HPDE6-E6E7 (cell line): ENCODE results near the gene SNORC.
"Not testable (repeated sequence)": the region's sequence is repeated elsewhere in the genome, so short reads cannot be mapped to it uniquely, and the experiment has no call there.

Source experiments
- DNase-seq: peaks from one replicate; pipeline ENCODE4 v3.0.0; 2011; ENCODE audit warnings: missing footprints; ENCODE audit errors: extremely low spot score

The SNORC gene

DNA sequence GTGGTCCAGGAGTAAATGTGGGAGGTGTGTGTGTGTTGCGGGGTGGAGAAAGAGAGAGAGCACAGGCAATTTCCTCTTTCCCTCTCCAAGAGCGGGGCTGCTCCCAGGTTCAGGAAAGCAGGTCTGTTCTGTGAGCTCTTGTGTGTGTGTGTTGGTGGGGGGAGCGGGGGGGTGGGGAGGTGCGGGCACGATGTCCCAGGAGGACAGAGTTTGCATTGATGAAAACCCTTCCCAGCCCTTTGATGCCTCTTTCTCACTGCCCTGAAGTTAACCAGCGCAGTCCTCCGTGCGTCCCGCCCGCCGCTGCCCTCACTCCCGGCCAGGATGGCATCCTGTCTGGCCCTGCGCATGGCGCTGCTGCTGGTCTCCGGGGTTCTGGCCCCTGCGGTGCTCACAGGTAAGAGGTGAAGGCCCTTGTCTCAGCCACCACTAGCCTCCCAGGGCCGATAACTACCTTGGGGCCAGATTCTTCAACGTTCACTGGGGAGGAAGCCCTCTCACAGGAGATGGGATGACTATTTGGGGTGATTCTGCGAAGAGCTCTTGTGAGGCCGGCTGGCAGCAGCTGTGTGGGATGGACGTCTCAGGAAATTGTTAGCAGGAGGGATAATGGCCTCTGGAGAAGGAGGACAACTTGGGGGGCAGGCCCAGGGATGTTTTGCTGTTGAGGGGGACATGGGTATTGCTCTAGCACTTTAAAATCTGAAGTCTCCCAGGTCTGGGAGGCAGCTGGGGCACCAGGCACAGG, at the start of gene SNORC:
Gene SNORC (plus strand): TSS at position 247 of the 748 bp plus-strand sequence. CDS start 78 bp downstream, at position 325.
- no peak for DNase-seq

DNA sequence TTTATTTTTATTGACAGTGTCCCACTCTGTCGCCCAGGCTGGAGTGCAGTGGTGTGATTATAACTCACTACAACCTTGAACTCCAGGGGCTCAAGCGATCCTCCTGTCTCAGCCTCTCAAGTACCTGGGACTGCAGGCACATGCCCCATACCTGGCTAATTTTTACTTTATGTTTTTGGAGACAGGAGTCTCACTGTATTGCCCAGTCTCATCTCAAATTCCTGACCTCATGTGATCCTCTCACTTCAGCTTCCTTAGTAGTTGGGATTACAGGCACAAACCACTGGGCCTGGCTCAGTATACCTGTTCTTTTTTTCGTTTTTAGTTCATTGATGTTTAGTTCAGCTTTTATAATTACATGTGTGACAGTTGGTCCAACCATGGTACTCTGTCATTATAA, 40.1 kb upstream of the SNORC start:
- DNase-seq: no peak

DNA sequence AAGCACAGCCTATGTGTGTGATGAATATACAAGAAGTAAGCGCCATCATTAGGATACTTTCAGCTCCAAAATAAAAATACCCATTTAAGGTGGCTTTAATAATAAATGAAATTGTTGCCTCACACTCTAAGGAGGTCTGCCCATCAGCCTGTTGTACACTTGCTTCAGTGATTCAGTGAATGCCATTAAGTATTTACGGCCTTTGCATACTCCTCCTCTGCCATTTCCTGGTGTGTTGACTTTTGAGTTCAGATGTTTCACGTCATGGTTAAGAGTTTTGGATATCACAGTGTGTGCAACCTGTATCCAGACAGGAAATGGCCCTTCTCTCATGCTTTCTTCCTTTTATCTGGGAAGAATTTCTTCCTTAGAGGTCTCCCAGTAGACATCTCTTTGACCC, 38.6 kb upstream of the SNORC start:
- DNase-seq: no peak

DNA sequence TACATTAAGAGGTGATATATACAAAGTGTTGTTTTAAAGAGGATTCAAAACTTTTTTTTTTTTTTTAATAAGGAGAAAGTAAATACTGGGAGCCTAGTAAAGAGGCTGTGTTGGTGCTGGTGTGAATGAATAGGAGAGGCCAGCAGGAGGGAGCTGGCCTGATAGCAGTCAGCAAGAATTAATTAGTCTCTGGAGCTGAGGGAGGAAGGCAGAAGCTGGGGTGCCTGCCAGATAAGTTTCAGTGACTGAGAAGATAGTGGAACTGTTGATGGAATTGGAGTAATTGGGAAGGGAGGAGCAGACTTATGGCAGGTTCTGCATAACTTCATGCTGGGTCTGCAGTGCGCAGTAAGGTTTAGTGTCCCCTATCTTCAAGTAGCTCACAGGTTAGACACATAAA, 36.2 kb upstream of the SNORC start:
- no peak for DNase-seq

DNA sequence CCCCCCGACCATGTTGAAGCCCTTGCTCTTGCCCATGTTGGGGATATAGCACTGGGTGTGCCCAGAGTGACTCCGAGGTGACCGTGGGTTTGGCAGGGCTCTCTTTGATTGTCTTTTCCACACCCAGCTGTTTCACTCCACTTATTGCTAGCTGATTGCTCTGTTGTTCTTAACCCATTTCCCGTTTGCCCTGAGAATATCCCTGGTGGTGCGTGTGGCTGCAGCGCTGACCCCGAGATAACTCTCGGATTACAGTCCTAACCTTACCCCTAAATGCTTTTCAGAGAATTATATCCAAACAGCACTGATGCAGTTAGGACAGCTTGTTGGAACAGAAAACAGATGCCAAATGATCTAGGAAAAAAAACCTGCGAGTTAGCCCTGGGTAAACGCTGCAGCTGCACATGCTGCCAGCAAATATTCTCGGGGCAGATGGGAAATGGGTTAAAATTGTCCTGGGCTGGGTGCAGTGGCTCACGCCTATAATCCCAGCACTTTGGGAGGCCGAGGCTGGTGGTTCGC, 34.3 kb upstream of the SNORC start:
- DNase-seq: no peak

DNA sequence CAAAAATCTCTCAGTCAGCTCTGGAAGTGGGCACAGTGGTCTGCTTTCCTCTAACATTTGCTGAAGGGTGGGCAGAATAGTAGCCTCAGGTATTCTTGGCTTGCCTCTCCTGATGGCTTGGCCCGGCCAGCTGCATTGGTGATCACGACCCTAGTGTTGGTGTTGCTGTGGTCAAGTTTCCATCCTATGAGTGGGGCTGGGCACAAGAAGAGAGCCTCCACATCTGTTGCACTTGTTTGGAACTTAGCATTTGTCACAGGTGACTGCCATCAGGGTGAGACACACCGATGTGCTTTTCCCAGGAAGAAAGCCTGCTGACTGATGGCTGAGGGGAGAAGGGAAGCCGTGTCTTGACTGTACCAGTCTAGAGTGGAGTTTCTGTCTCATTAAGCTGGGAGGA, 33.1 kb upstream of the SNORC start:
- DNase-seq: no peak

DNA sequence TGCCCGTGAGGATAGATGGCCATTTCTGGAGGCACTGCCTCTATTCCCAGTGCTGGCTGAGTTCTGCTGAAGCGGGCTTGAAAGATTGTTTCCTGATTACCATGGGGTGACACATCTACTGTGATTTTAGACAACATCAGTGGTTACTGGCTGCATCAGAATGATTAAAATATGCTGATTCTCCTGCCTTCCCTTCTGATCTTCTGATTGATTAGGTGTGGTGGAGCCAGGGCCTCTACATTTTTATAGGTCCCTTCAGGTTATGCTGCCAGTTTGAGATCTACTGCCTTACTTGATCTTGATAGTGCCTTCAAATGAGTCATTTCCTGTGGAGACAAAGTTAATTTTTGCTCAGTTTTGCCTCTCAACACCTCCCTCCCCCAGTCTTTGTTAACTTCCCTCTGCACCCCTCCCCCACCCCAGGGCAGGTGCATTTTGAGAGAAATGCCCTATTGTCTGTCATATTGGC, 31.6 kb upstream of the SNORC start:
- peak; percentile 14 for DNase-seq

DNA sequence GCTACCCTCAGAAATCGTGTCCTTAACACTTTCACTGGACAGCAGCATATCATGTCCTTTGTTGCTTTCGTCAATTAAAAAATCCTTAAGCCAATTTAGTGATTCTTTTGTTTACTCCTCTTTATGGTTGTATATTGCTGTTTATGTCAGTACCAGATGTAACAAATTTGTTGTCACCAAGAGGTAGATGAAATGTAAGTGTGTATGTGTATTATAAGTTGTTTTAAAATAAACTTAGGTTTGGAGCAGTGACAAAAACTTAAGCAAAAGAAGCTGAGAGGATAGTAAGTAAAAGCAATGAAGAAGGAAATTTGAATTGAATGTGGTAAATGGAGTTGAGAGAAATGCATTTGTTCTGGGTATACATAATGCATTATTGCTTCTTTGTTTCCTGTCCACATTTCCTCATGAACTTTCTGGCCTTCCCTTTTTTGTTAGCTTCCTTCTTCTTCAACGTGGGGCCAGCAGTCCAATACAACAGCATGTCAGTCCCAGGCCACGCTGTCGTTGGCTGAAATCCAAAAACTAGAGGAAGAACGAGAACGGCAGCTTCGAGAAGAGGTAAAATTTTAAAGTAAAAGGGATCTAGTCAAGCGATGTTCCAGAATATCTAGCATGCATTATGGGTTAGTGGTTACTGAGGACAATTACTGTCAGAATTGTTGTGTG, 30.5 kb upstream of the SNORC start:
- DNase-seq: no peak

DNA sequence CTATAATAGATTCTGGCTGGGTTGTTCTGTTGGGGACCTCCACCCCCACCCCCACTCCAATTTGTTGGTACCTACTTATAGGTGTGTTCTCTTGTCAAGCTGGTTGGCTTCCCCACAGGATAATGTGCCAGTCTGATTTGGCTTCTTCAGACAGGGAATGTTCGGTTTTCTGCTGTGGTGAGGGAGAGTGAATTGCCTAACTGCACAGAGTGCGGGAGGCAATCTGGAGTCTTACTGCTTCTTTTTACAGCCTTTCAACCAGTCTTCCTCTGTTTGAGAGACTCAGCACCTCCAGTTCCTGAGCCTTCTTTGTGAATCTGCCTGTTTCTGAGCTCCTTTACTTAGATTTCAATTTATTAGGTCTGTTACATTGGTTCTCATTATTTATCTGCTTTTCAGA, 27.4 kb upstream of the SNORC start:
- no peak for DNase-seq

DNA sequence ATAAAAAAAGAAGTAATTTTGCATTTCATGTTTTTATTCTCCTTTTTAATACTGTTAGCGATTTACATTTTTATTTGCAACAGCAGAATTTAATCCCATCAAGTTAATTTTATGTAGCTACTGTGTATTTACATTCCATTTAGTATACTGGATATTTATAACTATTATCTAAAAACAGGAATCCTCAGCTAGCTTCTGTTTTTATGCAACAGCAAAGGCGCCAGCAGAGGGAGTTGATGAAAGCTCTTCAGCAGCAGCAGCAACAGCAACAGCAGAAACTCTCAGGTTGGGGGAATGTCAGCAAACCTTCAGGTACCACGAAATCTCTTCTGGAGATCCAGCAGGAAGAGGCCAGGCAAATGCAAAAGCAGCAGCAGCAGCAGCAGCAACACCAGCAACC, 26.2 kb upstream of the SNORC start:
- DNase-seq: no peak

DNA sequence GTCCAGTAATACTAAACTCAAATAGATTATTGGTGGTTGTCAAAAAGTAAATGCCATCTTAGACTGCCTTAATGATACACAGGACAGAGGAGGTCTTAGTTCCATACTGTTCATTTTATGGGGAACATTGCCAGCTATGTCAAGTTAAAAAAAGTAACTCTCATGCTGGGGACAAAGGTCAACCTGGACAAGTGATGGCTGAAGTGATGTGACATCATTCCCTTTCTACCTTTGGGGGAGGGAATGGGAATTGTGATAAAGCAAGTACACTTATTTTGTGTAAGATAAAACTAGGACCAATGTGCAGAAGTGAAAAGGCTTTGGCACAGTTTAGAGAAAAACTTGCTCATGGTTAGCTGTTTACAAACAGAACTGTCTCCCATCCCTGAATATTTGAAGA, 24.0 kb upstream of the SNORC start:
- DNase-seq: no peak

DNA sequence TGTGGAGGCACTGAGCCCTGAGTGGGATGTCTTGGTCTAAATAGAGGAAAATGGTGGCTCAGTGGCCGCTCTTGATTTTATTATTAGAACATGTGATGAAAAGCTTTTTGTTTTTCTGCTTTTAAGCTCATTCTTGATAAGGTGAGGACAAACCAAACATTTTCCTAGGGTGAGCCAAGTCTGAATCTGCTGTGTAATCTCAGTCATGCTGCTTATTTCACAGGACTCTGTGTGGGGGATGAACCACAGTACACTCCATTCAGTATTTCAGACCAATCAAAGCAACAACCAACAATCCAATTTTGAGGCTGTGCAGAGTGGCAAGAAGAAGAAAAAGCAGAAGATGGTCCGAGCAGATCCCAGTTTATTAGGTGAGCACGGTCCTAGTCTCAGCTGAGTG, 20.0 kb upstream of the SNORC start:
- DNase-seq: no peak

DNA sequence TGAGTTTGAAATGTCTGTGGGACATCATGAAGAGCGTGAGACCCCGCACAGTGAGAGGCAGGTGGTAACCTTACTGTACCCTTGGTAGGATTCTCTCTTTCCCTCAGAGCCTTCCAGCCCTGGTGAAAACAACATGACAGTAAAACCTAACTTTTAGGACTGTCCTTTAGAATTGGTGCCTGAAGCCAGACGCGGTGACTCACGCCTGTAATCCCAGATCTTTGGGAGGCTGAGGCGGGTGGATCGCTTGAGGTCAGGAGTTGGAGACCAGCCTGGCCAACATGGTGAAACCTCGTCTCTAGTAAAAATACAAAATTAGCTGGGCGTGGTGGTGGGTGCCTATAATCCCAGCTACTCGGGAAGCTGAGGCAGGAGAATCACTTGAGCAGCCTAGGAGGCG, 18.0 kb upstream of the SNORC start:
- DNase-seq: not testable (repeated sequence)

DNA sequence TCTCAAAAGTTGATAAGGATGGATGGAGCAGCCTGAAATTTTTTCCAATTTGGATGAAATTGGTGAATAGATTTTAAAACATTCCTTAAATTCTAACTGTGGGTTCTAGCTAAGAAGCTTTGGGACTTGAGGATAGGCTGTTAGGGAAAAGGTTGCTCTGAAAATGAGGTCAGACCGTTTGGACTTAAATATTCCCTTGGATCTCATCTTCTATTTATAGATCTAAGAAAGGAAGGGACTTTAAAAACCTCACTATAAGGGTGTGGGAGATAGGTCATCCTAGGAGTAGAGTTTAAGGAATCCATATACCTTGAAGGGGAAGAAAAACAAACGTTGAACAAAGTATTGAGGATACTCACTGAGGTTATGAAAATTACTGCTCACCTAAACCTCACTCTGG, 17.4 kb upstream of the SNORC start:
- DNase-seq: no peak

DNA sequence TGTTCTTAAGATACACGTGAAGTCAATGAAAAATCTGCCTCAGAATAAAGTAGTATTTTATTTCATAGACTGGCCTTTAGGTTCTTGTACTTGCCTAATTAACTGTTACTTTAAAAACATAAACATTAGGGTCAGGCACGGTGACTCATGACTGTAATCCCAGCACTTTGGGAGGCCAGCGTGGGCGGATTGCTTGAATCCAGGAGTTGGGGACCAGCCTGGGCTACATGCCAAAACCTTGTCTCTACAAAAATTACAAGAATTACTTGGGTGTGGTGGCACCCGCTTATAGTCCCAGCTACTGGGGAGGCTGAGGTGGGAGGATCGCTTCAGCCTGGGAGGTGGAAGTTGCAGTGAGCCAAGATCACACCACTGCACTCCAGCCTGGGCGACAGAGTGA, 16.0 kb upstream of the SNORC start:
- DNase-seq: no peak

DNA sequence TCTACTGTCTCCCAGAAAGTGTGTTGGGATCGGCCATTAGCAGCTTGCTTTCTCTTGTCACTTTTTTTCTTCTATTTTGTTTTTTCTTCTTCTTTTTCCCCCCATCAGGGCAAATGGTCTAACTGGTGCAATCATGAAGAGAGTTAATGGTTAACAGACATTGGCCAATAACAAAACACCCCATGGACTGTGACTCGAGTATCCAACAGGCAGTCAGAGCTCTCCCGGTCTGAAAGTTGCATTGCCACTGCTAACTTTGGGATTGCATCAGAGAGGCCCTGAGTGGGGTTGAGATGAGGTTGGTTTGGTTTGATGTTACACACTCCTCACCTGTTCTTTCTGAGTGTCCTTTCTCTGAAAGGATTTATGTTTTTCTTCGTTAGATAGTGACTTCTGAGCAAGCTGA, 12.9 kb upstream of the SNORC start:
- DNase-seq: no peak

DNA sequence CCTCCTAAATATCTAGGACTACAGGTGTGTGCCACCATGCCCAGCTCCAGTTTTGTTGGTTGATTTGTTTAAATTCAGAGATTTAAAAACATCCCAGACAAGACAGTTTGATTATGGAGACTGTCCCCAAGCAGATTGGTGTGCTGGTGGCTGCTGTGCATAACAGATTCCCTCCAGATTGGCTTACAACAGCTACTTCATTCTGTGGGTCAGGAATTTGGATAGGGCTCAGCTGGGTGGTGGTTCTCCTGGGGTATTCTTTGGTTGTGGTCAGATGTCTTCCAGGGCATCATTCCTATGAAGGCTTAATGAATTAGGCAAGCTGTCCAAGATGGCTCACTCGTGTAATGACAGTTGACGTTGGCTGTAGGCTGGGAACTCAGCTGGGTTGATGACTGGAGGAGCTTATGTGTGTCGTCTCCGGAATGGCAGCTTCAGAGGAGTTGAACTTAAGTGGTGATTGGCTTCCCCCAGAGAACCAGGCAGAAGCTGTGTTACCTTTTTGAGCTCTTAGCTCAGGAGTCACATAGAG, 10.6 kb upstream of the SNORC start:
- DNase-seq: no peak

DNA sequence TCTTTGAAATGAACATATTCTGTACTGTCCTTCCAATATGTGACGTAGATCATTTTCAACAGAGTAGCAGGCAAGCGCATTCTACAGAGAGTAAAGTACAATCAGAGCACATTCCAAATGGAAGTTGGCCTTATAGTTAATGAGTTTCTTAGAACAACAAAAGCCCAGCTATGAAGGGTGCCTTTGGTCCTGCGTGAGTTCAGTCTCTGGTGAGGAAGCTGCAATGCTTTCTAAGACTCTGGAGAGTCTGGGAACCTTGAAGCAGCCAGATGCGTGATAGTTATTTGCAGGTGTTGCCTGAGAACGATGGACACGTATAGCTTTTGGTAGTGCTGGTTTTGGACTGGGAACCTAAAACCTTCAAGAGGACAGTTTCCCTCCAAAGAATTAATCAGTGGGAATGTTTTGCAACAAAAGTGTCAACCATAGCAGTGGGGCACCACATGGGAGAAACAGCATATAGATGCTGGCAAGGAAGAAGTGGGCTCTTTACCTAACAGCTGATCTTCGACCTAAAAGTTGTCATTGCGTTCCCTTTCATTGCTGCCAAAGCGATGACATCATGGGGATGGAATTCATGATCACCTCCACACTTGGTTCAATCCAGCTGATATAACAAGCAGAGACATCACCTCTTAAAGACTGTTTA, 9.3 kb upstream of the SNORC start:
- DNase-seq: no peak

DNA sequence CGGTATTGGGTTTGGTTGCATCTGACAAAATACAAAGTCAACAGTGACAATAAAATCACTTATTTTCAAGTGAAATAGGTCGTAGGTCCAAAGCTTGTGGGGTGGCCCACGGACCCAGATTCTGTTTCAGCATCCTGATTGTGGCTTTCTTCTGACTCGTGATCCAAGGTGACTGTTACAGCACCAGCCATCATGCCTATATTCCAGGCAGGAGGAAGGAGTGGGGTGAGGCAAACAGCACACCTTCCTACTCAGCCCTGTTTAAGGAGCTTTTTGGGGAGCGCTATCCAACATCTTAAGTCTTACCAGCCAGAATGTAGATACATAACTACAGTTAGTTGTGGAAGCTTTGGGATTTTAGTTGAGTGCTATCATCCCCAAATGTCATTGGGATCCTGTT, 8.7 kb upstream of the SNORC start:
- DNase-seq: no peak

DNA sequence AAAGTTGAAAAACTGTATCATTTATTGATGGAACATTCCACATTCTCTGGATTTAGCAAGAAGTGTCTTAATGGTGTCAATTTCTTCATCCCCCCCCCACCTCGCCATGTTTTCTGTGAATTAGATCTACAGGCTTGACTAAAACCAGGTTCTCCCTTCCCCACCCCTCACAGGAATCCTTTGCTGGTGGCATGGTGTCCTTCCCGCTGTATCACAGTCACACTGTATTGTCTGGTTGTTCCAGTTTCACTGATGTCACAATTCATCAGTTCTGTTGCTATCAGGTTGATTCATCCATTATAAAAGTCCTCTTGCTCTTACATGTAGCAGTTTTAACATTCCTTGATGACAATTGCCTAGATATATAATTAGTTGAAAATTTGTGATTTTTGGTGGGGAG, 6.1 kb upstream of the SNORC start:
- DNase-seq: no peak

DNA sequence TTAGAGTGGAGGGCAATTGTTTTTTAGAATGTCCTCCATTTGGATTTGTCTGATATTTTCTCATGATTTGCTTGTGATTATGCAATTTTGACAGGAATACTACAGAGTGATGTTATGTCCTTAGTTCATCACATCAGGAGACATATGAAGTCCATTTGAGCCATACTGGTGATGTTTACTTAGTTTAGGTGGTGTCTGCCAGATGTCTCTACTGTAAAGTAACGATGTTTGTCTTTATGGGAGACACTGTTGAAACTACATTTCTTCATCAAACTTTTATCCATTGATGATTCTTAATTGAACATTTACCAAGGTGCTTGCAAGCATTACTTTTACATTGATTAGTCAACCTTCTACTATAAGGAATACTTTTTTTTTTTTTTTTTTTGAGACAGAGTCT, 4.9 kb upstream of the SNORC start:
- no peak for DNase-seq

DNA sequence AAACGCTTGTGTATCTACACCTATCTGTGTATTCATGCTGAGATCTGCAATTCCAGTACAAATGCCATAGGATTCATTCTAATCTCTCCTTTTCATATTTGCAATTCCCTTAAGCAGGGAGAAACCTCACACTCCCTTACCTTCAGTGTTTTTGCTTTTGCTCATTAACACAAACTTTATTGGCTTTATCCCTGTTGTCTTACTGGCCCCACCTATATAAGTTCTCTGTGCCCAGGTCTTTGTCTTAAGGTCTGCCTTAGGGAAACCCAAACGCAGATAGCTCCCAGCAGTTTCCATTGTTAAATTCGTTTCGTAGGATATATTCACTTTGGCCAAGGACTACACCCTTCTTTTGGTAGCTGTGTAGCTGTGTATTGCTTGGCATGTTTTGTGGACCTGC, 4.0 kb upstream of the SNORC start:
- no peak for DNase-seq
